ENCODE data around the gene MYL12A.

DNA sequence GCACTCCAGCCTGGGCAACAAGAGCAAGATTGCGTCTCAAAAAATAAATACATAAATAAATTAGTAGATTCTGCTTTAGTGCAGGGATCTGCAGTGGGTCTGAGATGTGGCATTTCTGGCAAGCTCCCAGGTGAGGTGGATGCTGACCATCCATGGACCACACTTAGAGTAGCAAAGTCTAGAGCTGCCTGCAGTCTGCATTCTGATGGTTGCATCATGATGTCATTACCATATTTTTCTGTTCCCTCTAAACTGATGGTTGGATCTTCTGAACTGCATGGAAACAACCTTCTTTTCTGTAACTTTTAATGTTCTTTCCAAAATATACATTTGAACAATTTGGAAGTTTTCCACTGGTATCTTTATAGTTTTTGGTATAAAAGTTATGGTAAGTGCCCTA lies 57.2 kb downstream of the MYL12A start:
- TF ChIP-seq ZFP30 (CRISPR knock-in tag; IDR thresholded peaks at IDR 0.05) (no peak), ESRRG (CRISPR knock-in tag; IDR thresholded peaks at IDR 0.05) (no peak), ZNF70 (CRISPR knock-in tag; IDR thresholded peaks at IDR 0.05) (no peak), ZNF565 (CRISPR knock-in tag; conservative IDR thresholded peaks at IDR 0.05; ENCODE audit: low read depth) (no peak), ZFP3 (CRISPR knock-in tag; IDR thresholded peaks at IDR 0.05) (no peak), ZC3H10 (CRISPR knock-in tag; IDR thresholded peaks at IDR 0.05) (no peak)
- TF ChIP-seq, protein P1, sequence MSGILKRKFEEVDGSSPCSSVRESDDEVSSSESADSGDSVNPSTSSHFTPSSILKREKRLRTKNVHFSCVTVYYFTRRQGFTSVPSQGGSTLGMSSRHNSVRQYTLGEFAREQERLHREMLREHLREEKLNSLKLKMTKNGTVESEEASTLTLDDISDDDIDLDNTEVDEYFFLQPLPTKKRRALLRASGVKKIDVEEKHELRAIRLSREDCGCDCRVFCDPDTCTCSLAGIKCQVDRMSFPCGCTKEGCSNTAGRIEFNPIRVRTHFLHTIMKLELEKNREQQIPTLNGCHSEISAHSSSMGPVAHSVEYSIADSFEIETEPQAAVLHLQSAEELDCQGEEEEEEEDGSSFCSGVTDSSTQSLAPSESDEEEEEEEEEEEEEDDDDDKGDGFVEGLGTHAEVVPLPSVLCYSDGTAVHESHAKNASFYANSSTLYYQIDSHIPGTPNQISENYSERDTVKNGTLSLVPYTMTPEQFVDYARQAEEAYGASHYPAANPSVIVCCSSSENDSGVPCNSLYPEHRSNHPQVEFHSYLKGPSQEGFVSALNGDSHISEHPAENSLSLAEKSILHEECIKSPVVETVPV (CRISPR knock-in tag; IDR thresholded peaks at IDR 0.05): no peak
